Adrenal gland (tissue), 12 donors: ENCODE data around the gene PNPLA2. TPM values are rescaled to one million over a fixed set of nuclear protein-coding genes. Genes with fewer than 3 reads are reported as not detected.
A peak's percentile ranks its signal among the peaks of the same experiment; 100 is the strongest.

Source experiments
- DNase-seq, 7 donors: peaks; one replicate each; pipeline ENCODE4 v3.0.0-alpha.2; 2019 to 2020
- H3K27ac ChIP-seq, 5 donors: fragments of 200-600 bp; sonication (generic) in 4 of 5; 1 replicate in 3 of 5; 2 replicates in 2 of 5; pipeline versions ENCODE4 v1.5.1 to v1.8.0; 2016 to 2020; ENCODE audit warnings: mild to moderate bottlenecking in 1 of 5
- H3K27me3 ChIP-seq: fragments of 200-600 bp; 2 replicates; pipeline ENCODE4 v1.8.0; 2021
- H3K36me3 ChIP-seq, 2 donors: fragments of 200-600 bp; replicated peaks in 1 of 2; 1 replicate in 1 of 2; 2 replicates in 1 of 2; pipeline versions ENCODE4 v1.5.1 to v1.8.0; 2018 to 2022
- H3K4me1 ChIP-seq, 2 donors: fragments of 200-600 bp; replicated peaks in 1 of 2; 1 replicate in 1 of 2; 2 replicates in 1 of 2; pipeline versions ENCODE4 v1.5.1 to v1.8.0; 2018 to 2021
- H3K4me3 ChIP-seq, 4 donors: fragments of 200-600 bp; sonication (generic) in 3 of 4; one replicate each; pipeline ENCODE4 v1.5.1; 2016 to 2018
- H3K9me3 ChIP-seq, 3 donors: fragments of 200-600 bp; sonication (generic) in 1 of 3; replicated peaks in 1 of 3; 1 replicate in 2 of 3; 2 replicates in 1 of 3; pipeline versions ENCODE4 v1.5.1 to v1.8.0; 2016 to 2021
- CTCF ChIP-seq, 6 experiments: fragments of 450-650 bp in 4 of 6; fragments of 200-600 bp in 2 of 6; sonication (generic) in 1 of 6; IDR thresholded peaks; 1 replicate in 5 of 6; 2 replicates in 1 of 6; pipeline versions ENCODE4 v1.5.1 to v1.8.0; 2016 to 2021; ENCODE audit warnings: antibody characterized with exemption in 6 of 6, mild to moderate bottlenecking in 2 of 6, moderate library complexity in 1 of 6
- POLR2A ChIP-seq, 2 donors: fragments of 450-650 bp; IDR thresholded peaks; one replicate each; pipeline ENCODE4 v1.6.1; 2017; ENCODE audit warnings: antibody characterized with exemption in 2 of 2, mild to moderate bottlenecking in 2 of 2, moderate library complexity in 1 of 2
- WGBS, 4 donors: extraction: QIAGEN DNeasy Blood & Tissue Kit in 2 of 4; methylation state at CpG; one replicate each; pipeline versions ENCODE4 v1.1.5 to v1.1.7; 2013 to 2017; 5-methylcytosine and 5-hydroxymethylcytosine counted together
- intact Hi-C, 2 donors: fragments of 100-400 bp; cut with DNase I; formaldehyde crosslinking; loops; one replicate each; pipeline versions ENCODE4 v1.14.1 to v1.15.0; 2022 to 2023
- polyA plus RNA-seq, 3 donors: library from polyadenylated mRNA; stranded (reverse); fragments of 200-250 nt in 2 of 3; fragments of 350-450 nt in 1 of 3; fragmentation: Illumina TruSeq in 1 of 3; extraction: RNeasy Lipid Tissue Mini Kit (QIAGEN cat#74804) in 1 of 3; gene quantifications; one replicate each; pipeline ENCODE4 v1.2.3, GENCODE V29; 2013 to 2014
- total RNA-seq, 9 donors: library from RNA; depleted of rRNA in 4 of 9; stranded (reverse); fragments of >200 nt in 4 of 9; fragments of 120-200 nt in 1 of 9; fragmentation: NEBNext Ultra II Directional in 1 of 9; extraction: Animal tissue kit (Norgen Biotek cat#: 25700) in 1 of 9; gene quantifications; one replicate each; pipeline versions ENCODE4 v1.1.0 to v1.2.4, GENCODE V29; 2013 to 2023
- donor health status: healthy with polysubstance abuse.
- donor health status: Bipolar disorder and iron deficiency.
- donor health status: DM: yes; HTN: yes; CAD: no.
- donor health status: DM: no; HTN: no; CAD: no.
- donor health status: DM: no; HTN: no; CAD: no.
- donor health status: DM: yes; HTN: yes; CAD: no.

PNPLA2 gene
- total and polyA plus RNA-seq, 12 donors: 24.1 to 403 (median 124) TPM

GRCh38 chr11:845872-846495 lies 27.3 kb downstream of the PNPLA2 start:
- intact Hi-C loops: loop anchor here in 1 of 2 donors (5.0 kb wide), 1 partner anchor 206 kb away; no protein-coding TSS in a partner anchor
- no peak for DNase-seq
- no peaks in the 10 kb centered on the region for H3K36me3 ChIP-seq
- H3K27ac ChIP-seq: peak overlapping the region in 2 of 5 donors; percentile 97
- H3K4me3 ChIP-seq: no peak overlapping the region
- no peaks in the 10 kb centered on the region for H3K9me3 ChIP-seq
- WGBS, 4 donors: 44 to 73% (median 55%) methylated on average over 4 to 8 of the region's 8 CpGs
- TF ChIP-seq POLR2A (IDR thresholded peaks at IDR 0.05) (no peak), CTCF (IDR thresholded peaks at IDR 0.05) (no peak)
- H3K27me3 ChIP-seq: no peaks in the 10 kb centered on the region
- peaks cover 36 to 45% of the 10 kb centered on the region in 2 donors for H3K4me1 ChIP-seq

GRCh38 chr11:846496-847098 lies 27.9 kb downstream of the PNPLA2 start:
- DNase-seq: peak in 1 of 7 donors; percentile 55
- no peaks in the 10 kb centered on the region for H3K36me3 ChIP-seq
- H3K4me1 ChIP-seq: peaks cover 32 to 38% of the 10 kb centered on the region in 2 donors
- intact Hi-C loops: loop anchor here in 1 of 2 donors (5.0 kb wide), 1 partner anchor 206 kb away; no protein-coding TSS in a partner anchor
- no peaks in the 10 kb centered on the region for H3K27me3 ChIP-seq
- H3K9me3 ChIP-seq: no peaks in the 10 kb centered on the region
- 75 to 81% (median 79%) methylated on average over 3 to 11 of the region's 11 CpGs for WGBS, 4 donors
- TF ChIP-seq CTCF (IDR thresholded peaks at IDR 0.05) (no peak), POLR2A (IDR thresholded peaks at IDR 0.05) (no peak)
- no peak overlapping the region for H3K4me3 ChIP-seq
- peak overlapping the region in 2 of 5 donors; percentile 97 for H3K27ac ChIP-seq

GRCh38 chr11:847876-848275 lies 29.2 kb downstream of the PNPLA2 start:
- 71 to 100% (median 76%) methylated on average over 1 to 18 of the region's 18 CpGs; no CpG with 5 or more reads in 1 of the 4 donors for WGBS, 4 donors
- Histone ChIP-seq H3K9me3 (no peaks in the 10 kb centered on the region), H3K36me3 (no peaks in the 10 kb centered on the region), H3K27me3 (no peaks in the 10 kb centered on the region), H3K27ac (no peak overlapping the region), H3K4me1 (peaks cover 32 to 37% of the 10 kb centered on the region in 2 donors), H3K4me3 (no peak overlapping the region)
- no peak for TF ChIP-seq POLR2A (IDR thresholded peaks at IDR 0.05)
- no peak for TF ChIP-seq CTCF (IDR thresholded peaks at IDR 0.05)
- intact Hi-C loops: loop anchor here (2.0 to 5.0 kb wide), 3 partner anchors 61 to 204 kb away; no protein-coding TSS in a partner anchor
- no peak for DNase-seq

- H3K27ac ChIP-seq: no peak overlapping the region
- H3K4me1 ChIP-seq: peaks cover 26 to 32% of the 10 kb centered on the region in 2 donors
- H3K36me3 ChIP-seq: no peaks in the 10 kb centered on the region
- intact Hi-C loops: loop anchor here (2.0 to 5.0 kb wide), 3 partner anchors 60 to 204 kb away; no protein-coding TSS in a partner anchor
- H3K9me3 ChIP-seq: no peaks in the 10 kb centered on the region
- no peaks in the 10 kb centered on the region for H3K27me3 ChIP-seq
- WGBS, 4 donors: 7 to 50% (median 25%) methylated on average over 6 to 14 of the region's 14 CpGs
- TF ChIP-seq CTCF (IDR thresholded peaks at IDR 0.05) (peak; percentile 77 to 87 (median 82)), POLR2A (IDR thresholded peaks at IDR 0.05) (no peak)
- no peak overlapping the region for H3K4me3 ChIP-seq
- peak in 3 of 7 donors; percentile 56 to 68 (median 59) for DNase-seq
These were observed 29.7 kb downstream of the PNPLA2 start for GRCh38 chr11:848380-848931.
